GM18951 (cell line): ENCODE data around the gene CEP72.
"Not testable (repeated sequence)": the region's sequence is repeated elsewhere in the genome, so short reads cannot be mapped to it uniquely, and the experiment has no call there.

Source experiments
- POLR2A ChIP-seq: IDR thresholded peaks from 4 replicates; pipeline ENCODE4 v1.6.1; 2011; ENCODE audit warnings: mild to moderate bottlenecking; ENCODE audit not compliant: insufficient read length, insufficient read depth; ENCODE audit errors: extremely low read depth
- in situ Hi-C: fragments of 300-500 bp; cut with MboI; formaldehyde crosslinking; loops from one replicate; pipeline ENCODE4 v1.12.0; 2022; ENCODE audit warnings: low sequenced_read_pairs, mixed read lengths, inconsistent platforms; ENCODE audit not compliant: unreplicated experiment

CEP72 gene

DNA sequence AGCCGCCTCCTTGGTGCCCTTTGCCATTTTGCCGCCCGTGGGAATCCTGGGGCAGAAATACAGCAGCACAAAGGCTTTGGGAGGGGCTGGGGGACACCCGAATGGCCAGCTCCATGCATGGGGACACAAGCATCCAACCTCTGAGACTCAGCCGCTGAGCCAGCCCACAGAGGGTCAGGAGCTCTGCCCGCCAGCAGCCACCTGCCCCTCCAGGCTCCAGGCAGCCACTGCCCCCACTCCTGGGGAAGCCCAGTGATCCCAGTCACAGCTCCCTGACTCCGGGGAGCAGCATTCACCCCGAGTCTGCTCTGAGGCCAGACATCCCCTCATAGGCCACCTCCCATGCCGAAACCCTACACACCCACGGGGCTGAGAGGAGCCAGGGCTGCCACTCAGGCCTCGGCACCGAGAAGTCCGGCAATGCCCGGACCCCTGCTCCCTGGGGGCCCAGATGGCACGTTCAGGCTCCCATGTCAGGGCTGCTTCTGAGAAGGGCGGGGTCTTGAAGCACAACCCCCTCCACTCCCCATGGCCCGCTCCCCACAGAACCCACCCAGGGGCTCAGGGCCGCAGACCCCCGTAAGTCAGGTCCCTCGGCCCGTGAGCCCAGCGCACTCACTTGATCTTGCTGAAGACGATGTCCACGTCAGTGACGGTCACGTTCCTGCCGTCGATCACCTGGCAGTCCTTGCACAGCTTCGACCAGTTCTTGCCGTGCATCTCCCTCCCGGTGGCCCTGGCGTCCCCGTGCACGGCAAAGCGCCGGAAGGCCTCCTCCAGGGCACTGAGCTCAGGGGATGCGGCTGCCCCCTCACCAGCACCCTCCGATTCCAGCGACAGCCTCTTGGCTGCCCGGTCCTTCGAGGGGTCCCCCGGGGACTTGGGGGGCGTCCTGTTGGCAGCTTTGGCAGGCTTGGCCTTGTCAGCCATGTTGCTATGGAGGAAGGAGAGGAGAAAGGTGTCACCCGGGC is 65.3 kb downstream of the CEP72 start:
- no peak for TF ChIP-seq POLR2A
- in situ Hi-C loops: no loop called here

GRCh38 chr5:678521-678920 is 66.4 kb downstream of the CEP72 start:
- in situ Hi-C loops: not testable (repeated sequence)

GRCh38 chr5:679166-679895 is 67.2 kb downstream of the CEP72 start:
- in situ Hi-C loops: not testable (repeated sequence)

DNA sequence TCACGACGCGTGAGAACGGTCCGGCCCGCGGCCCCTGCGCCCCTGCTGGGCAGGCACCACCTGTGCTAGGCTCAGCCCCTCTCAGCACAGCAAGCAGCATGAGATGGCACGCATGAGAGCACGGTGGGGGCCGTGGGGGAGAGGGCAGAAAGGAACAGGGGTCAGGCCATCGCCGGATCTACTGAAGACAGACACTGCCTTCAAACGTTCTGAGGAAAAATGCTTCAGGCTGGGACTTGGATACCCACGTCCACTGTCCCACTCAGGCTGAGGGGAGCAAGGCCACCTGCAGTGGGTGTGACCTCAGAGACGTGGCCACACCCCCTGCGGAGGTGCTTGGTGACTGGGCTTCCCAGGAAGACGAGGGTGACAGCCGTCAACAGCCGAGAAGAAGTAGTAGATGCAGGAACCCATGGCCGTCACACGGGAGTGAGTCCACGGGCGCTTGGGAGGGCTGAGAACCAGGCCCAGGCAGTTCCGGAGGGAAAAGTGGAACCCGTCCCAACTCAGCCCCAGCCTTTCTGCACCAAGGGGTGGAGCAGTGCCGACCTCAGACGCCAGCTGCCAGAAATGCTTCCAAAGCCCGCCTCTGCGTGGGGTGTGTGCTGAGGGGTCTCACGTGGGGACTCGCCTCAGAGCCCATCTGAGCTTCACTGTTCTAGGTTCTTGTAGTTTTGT is 68.1 kb downstream of the CEP72 start:
- in situ Hi-C loops: loop anchor here (5.0 kb wide), 1 partner anchor 92 kb away; no protein-coding TSS in a partner anchor

DNA sequence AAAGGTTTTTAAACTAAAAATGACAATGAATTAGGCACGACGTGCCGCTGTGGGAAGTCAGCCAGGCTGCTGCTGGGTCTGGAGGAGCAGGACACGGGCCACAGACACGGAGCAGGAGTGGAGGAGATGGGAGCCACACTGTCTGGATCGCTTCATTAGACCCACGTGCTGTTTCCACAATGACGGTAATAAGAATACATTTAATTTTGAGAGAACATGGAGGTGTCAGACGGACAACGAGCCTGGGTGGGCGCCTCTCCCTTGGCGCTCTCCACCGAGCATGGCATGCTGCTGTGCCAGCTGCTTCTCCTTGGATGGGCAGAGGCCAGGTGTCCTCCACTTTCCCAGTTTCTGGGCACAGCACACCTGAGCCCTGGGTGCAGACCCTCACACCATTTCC is 68.7 kb downstream of the CEP72 start:
- in situ Hi-C loops: loop anchor here (5.0 kb wide), 1 partner anchor 91 kb away; no protein-coding TSS in a partner anchor

GRCh38 chr5:681317-682191 is 69.4 kb downstream of the CEP72 start:
- in situ Hi-C loops: loop anchor here (5.0 kb wide), 1 partner anchor 91 kb away; no protein-coding TSS in a partner anchor

GRCh38 chr5:682216-682615 is 70.1 kb downstream of the CEP72 start:
- in situ Hi-C loops: loop anchor here (5.0 kb wide), 1 partner anchor 90 kb away; no protein-coding TSS in a partner anchor

- in situ Hi-C loops: loop anchor here (5.0 kb wide), 1 partner anchor 89 kb away; no protein-coding TSS in a partner anchor
Observed at GRCh38 chr5:682651-683358, 70.7 kb downstream of the CEP72 start.

DNA sequence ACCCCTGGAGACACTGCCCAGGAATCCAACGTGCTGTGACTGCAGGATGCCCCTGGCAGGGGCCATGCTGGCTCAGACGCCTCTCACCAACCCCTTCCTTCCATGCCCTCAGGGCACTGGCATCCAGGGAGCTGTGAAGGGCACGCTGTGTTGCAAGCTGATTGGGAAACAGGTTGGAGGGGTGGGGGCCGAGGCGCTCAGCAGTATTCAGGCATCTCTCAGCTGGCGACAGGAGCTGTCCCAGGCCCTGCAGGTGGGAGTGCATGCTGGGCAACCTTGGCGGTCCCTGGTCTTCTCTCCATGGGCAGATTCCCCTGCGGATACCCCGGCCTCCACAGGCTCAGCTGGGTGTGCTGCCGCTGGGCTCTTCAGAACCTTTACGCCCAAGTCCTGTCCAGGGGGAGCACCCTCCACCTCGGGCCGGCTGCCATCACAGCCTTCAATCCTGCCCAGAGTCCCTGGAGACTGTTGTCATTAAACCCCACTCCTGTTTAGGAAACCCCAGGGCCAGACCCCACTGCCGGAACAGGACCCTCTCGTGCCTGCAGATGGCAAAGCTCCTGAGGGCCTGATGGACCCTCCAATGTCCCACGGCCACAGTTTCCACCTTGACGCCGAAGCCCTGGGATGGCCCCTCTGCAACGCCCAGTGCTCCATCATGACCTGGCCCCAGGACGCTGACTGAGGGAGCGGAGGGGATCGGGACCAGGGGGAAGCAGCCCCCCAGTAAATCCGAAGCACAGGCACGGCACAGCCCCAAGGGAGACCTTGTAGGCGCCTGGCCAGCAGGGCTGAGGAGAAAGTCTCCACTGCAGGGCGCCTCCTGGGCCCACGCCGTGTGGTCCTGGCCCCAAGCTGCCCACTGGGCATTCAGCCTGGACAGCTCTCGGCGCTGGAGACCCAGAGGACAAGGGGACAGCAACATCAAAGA is 71.7 kb downstream of the CEP72 start:
- in situ Hi-C loops: loop anchor here (5.0 kb wide), 1 partner anchor 88 kb away; no protein-coding TSS in a partner anchor
- TF ChIP-seq POLR2A: no peak

DNA sequence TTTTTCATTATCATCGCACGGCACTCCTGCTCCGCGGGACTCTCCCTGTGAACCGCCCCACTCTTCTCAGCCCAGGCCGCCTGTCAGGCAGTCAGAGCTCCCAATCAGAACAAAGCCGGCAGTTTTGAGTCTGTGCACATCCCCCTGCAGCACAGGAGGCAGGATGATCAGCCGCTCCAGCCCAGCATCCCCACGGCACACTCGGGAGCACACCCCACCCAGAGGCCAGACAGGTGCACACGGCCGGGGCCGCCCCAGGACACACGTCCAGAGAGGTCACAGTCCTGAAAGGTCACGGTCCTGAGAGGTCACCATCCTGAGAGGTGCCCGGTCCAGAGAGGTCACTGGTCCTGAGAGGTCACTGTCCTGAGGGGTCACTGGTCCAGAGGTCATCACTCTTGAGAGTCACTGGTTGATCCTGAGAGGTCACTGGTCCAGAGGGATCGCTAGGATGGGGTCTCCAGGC is 72.6 kb downstream of the CEP72 start:
- in situ Hi-C loops: loop anchor here (5.0 kb wide), 1 partner anchor 88 kb away; no protein-coding TSS in a partner anchor
- no peak for TF ChIP-seq POLR2A

DNA sequence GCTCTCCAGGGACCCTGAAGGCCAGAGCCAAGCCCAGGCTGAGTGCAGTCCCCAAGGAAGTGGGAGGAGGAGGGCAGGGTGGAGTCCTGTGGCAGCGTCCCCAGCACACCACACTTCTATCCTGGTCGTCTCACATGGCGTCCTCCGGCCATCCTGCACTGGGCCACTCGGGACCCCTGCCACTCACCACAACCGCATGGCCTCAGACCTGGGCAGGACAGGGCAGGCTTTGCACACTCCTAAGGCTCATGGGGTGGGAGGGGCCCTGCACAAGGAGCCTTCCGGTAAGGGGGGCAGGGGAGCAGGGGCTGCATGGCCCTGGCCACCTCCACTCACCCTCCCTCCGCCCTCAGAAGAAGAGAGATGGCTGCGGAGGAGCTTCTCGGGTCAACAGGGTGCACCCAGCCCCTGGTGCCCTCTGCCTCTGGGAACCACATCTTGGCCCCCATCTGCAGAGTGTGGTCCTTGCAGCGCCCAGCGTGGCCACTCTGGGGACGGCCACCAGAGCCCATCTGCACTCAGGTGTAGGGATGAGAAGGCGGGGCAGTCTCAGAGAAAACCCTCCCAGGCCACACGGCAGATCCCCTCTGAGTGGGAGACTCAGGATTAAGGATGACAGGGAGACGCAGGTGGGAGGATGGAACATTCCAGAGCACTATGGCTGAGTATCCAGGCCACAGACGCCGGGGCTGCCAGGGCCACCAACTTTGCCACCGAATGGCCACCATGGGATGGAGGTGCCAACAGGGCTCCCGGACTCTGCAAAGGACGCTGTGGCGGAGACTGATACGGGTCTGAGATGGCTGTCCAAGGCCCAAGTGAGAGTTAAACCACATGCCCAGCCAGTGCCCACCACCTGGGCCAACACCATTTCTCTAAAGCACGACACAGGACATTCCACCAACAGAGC is 73.4 kb downstream of the CEP72 start:
- in situ Hi-C loops: no loop called here
- TF ChIP-seq POLR2A: no peak

DNA sequence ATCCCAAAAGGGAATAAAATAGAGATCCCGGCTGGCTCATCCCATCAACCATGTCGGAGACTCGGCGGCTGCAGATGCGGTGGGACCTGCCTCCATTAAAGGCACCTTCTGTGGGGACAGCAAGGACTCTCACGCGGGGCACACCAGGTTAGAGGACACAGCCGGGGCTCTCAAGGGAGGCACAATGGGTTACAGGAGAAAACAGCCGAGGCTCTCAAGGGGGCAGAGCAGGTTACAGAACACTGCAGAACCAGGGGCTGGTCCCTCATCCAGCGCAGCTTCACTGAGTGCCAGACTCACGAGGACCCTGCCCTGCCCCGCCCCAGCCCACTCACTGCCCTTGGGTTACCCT is 74.0 kb downstream of the CEP72 start:
- in situ Hi-C loops: not testable (repeated sequence)

DNA sequence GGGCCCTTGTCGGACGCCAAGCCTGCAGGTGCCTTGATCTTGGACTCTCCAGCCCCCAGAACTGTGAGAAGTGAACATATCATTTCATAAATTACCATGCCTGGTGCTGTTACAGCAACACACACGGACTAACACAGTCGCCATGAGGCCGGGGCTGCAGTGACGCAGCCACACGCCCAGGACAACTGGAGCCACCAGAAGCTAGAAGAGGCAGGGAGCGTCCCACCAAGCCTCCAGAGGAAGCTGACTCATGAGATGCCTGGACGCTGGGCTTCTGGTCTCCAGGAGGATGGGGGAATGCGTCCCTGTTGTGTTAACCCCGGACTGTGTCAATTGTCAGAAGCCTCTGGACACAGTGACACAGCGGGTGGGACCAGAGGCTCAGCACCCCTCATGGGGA is 74.8 kb downstream of the CEP72 start:
- in situ Hi-C loops: not testable (repeated sequence)

DNA sequence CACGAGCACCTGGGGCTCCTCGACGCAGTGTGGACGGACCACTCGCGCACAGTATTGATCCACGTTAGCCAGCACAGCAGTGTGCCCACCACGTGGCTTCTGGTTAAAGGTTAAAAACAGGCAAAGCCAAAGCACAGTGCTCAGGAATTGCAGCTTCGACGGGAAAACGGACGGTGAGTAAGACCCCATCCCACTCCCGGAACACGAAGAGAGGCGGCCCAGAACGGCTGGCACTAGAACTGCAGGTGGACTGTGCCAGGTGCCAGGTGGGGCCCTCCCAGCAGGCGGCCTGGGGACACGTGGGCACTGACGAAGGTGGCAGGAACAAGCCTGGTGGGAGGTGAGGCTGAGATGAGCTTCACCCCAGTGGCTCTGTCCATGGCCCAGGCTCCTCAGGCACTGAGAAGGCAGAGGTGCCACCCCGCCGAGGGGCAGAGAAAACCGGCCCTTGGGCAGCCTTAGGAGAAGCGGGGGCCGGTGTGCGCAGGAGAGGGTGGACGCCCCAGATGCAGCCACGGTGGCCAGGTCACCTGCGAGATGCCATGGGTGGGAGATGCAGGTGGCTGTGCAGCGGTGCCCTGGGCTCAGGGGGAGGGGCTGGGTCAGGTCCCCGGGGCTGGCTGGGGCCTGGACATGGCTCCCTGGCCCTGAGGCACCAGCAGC is 76.3 kb downstream of the CEP72 start:
- in situ Hi-C loops: not testable (repeated sequence)

GRCh38 chr5:690293-690692 is 78.2 kb downstream of the CEP72 start:
- in situ Hi-C loops: not testable (repeated sequence)

- in situ Hi-C loops: not testable (repeated sequence)
Observed at GRCh38 chr5:691049-691448, 78.9 kb downstream of the CEP72 start.
